Neural progenitor cell (in vitro differentiated cells): ENCODE data around the gene CDK5RAP2. TPM values are rescaled to one million over a fixed set of nuclear protein-coding genes. Genes with fewer than 3 reads are reported as not detected.

Source experiments
- DNase-seq: peaks from one replicate; pipeline ENCODE4 v3.0.0-alpha.2; 2016; ENCODE audit warnings: low spot score
- H2AFZ ChIP-seq: fragments of 200-600 bp; sonication (generic); replicated peaks from 2 replicates; pipeline ENCODE4 v1.6.1; 2016; ENCODE audit warnings: antibody characterized with exemption
- H3F3A ChIP-seq: fragments of 200-600 bp; sonication (generic); 2 replicates; pipeline ENCODE4 v1.6.1; 2016; ENCODE audit warnings: antibody characterized with exemption, low read depth
- H3K27ac ChIP-seq: fragments of 200-600 bp; sonication (generic); 2 replicates; pipeline ENCODE4 v1.5.1; 2016; ENCODE audit warnings: mild to moderate bottlenecking
- H3K27me3 ChIP-seq: fragments of 200-600 bp; sonication (generic); 2 replicates; pipeline ENCODE4 v1.6.1; 2016; ENCODE audit warnings: mild to moderate bottlenecking, moderate library complexity
- H3K36me3 ChIP-seq: fragments of 200-600 bp; sonication (generic); 2 replicates; pipeline ENCODE4 v1.5.1; 2016
- H3K4me1 ChIP-seq: fragments of 200-600 bp; sonication (generic); 2 replicates; pipeline ENCODE4 v1.6.1; 2016; ENCODE audit warnings: mixed run types
- H3K4me2 ChIP-seq: fragments of 200-600 bp; sonication (generic); 2 replicates; pipeline ENCODE4 v1.6.1; 2016
- H3K4me3 ChIP-seq: fragments of 200-600 bp; sonication (generic); 2 replicates; pipeline ENCODE4 v1.5.1; 2016
- H3K79me2 ChIP-seq: fragments of 200-600 bp; sonication (generic); 2 replicates; pipeline ENCODE4 v1.6.1; 2016; ENCODE audit warnings: low read depth
- H3K9ac ChIP-seq: fragments of 200-600 bp; sonication (generic); 2 replicates; pipeline ENCODE4 v1.6.1; 2016
- H3K9me3 ChIP-seq: fragments of 200-600 bp; sonication (generic); 2 replicates; pipeline ENCODE4 v1.5.1; 2016; ENCODE audit warnings: low read depth
- H4K20me1 ChIP-seq: fragments of 200-600 bp; sonication (generic); 2 replicates; pipeline ENCODE4 v1.6.1; 2016; ENCODE audit warnings: low read depth
- H3K27ac Mint-ChIP-seq: 3 replicates; pipeline ENCODE4 v1.8.0; 2021; ENCODE audit warnings: mixed read lengths
- H3K27me3 Mint-ChIP-seq: 2 replicates; pipeline ENCODE4 v1.8.0; 2022; ENCODE audit warnings: low read depth, mild to moderate bottlenecking, inconsistent platforms, moderate library complexity, mixed read lengths; ENCODE audit not compliant: insufficient read depth
- H3K36me3 Mint-ChIP-seq: 3 replicates; pipeline ENCODE4 v1.8.0; 2021; ENCODE audit warnings: mixed read lengths
- H3K4me1 Mint-ChIP-seq: 3 replicates; pipeline ENCODE4 v1.8.0; 2021; ENCODE audit warnings: mixed read lengths
- H3K4me3 Mint-ChIP-seq: 3 replicates; pipeline ENCODE4 v1.8.0; 2021; ENCODE audit warnings: mild to moderate bottlenecking, moderate library complexity, mixed read lengths
- H3K9me3 Mint-ChIP-seq: 3 replicates; pipeline ENCODE4 v1.8.0; 2020; ENCODE audit warnings: mixed read lengths
- EZH2 ChIP-seq: fragments of 200-600 bp; sonication (generic); IDR thresholded peaks from 2 replicates; pipeline ENCODE4 v1.6.1; 2017; ENCODE audit warnings: antibody characterized with exemption, mild to moderate bottlenecking, moderate library complexity
- EZH2phosphoT487 ChIP-seq: fragments of 200-600 bp; sonication (generic); IDR thresholded peaks from 2 replicates; pipeline ENCODE4 v1.6.1; 2017; ENCODE audit warnings: antibody characterized with exemption
- total RNA-seq: library from RNA; depleted of rRNA; stranded (reverse); fragments of >200 nt; gene quantifications from 2 replicates; pipeline ENCODE4 v1.2.3, GENCODE V29; 2015; ENCODE audit warnings: low replicate concordance
- TF ChIP-seq, protein P1 (sequence below): fragments of 200-600 bp; sonication (generic); IDR thresholded peaks from 2 replicates; pipeline ENCODE4 v1.5.1; 2017; ENCODE audit warnings: antibody characterized with exemption, mild to moderate bottlenecking

CDK5RAP2 gene
- total RNA-seq, 1 donor from 2014 or later, result 62.5 TPM

DNA sequence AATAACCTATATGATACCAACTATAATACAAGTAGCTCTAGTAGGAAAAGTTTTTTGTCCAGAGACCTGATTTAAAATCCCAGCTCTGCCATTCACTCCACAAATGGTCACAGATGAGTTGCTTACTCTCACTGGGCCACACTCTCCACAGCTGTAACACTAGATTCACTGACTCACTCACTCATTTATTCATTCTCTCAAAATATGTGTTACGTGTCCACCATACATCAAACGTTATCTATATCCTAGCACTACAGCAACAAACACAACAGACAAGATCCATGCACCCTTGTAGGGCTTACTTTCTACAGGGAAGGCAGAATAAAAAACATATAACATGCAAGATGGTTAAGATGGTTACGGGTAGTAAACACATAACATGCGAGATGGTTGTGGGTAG lies 146.3 kb downstream of the CDK5RAP2 start:
- no peaks in the 10 kb centered on the region for H3K79me2 ChIP-seq
- H3K36me3 ChIP-seq, result peaks cover 4% of the 10 kb centered on the region
- no peak for DNase-seq
- H3F3A ChIP-seq, result no peaks in the 10 kb centered on the region
- no peak overlapping the region for H3K9ac ChIP-seq
- H3K27me3 Mint-ChIP-seq, result no peaks in the 10 kb centered on the region
- no peaks in the 10 kb centered on the region for H3K4me1 ChIP-seq
- no peaks in the 10 kb centered on the region for H3K9me3 ChIP-seq
- no peak overlapping the region for H3K4me3 Mint-ChIP-seq
- H3K4me2 ChIP-seq, result no peak overlapping the region
- H3K4me3 ChIP-seq, result no peak overlapping the region
- H2AFZ ChIP-seq, result no peak overlapping the region
- peaks cover 6% of the 10 kb centered on the region for H3K9me3 Mint-ChIP-seq
- peaks cover 36% of the 10 kb centered on the region for H3K36me3 Mint-ChIP-seq
- peak overlapping the region; percentile 3 for H3K27ac Mint-ChIP-seq
- TF ChIP-seq EZH2phosphoT487 (no peak), EZH2 (no peak)
- TF ChIP-seq, protein P1, sequence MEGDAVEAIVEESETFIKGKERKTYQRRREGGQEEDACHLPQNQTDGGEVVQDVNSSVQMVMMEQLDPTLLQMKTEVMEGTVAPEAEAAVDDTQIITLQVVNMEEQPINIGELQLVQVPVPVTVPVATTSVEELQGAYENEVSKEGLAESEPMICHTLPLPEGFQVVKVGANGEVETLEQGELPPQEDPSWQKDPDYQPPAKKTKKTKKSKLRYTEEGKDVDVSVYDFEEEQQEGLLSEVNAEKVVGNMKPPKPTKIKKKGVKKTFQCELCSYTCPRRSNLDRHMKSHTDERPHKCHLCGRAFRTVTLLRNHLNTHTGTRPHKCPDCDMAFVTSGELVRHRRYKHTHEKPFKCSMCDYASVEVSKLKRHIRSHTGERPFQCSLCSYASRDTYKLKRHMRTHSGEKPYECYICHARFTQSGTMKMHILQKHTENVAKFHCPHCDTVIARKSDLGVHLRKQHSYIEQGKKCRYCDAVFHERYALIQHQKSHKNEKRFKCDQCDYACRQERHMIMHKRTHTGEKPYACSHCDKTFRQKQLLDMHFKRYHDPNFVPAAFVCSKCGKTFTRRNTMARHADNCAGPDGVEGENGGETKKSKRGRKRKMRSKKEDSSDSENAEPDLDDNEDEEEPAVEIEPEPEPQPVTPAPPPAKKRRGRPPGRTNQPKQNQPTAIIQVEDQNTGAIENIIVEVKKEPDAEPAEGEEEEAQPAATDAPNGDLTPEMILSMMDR, result no peak
- no peaks in the 10 kb centered on the region for H3K27me3 ChIP-seq
- H4K20me1 ChIP-seq, result no peaks in the 10 kb centered on the region
- no peaks in the 10 kb centered on the region for H3K4me1 Mint-ChIP-seq
- H3K27ac ChIP-seq, result no peak overlapping the region

DNA sequence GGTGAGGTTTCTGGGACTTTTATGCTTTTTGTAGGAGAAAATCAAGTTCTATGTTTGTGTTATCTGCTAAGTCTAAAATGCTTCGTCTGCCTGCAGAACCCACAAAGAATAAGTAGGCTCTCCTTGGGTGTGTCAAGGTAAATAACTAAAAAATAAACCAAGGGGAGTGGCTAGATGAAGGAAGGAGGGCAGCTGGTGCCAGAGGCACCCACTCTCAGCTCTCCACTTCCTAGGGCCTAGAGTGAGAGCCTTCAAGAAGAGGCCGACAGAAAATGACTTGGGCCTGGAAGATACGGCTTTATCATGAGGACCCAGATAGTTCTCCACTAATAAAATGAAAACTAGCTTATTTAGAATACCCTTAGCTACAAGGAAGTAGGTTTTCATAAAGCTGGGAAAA lies 147.4 kb downstream of the CDK5RAP2 start:
- no peak overlapping the region for H3K27ac Mint-ChIP-seq

DNA sequence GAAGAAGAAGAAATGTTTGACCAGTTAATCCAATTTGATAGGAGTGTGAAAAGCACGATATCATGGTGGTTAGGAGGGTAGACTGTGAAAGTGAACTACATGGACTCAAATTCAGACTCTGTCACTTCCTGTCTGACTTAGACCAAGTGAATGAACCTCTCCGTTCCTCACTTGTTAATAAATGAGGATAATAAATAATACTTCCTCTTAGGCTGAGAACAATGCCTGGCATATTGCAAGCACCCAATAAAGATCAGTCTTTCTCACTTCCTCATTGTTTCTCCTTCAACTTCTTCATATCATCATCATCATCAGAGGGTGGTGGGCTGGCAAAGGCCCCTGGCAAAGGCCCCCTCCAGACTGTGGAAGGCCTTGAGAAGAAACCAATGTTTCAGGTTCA lies 148.7 kb downstream of the CDK5RAP2 start:
- H3K9me3 ChIP-seq, result no peaks in the 10 kb centered on the region
- no peaks in the 10 kb centered on the region for H3K27me3 ChIP-seq
- H3K27ac Mint-ChIP-seq, result no peak overlapping the region
- H3K9ac ChIP-seq, result no peak overlapping the region
- H3K27me3 Mint-ChIP-seq, result no peaks in the 10 kb centered on the region
- H4K20me1 ChIP-seq, result no peaks in the 10 kb centered on the region
- TF ChIP-seq EZH2phosphoT487 (no peak), EZH2 (no peak)
- TF ChIP-seq, protein P1, result no peak
- H2AFZ ChIP-seq, result no peak overlapping the region
- H3F3A ChIP-seq, result no peaks in the 10 kb centered on the region
- H3K4me1 ChIP-seq, result no peaks in the 10 kb centered on the region
- H3K27ac ChIP-seq, result no peak overlapping the region
- H3K36me3 ChIP-seq, result peaks cover 4% of the 10 kb centered on the region
- H3K9me3 Mint-ChIP-seq, result peaks cover 6% of the 10 kb centered on the region
- DNase-seq, result no peak
- H3K4me3 ChIP-seq, result no peak overlapping the region
- H3K79me2 ChIP-seq, result no peaks in the 10 kb centered on the region
- H3K4me2 ChIP-seq, result no peak overlapping the region
- no peaks in the 10 kb centered on the region for H3K4me1 Mint-ChIP-seq
- peaks cover 39% of the 10 kb centered on the region for H3K36me3 Mint-ChIP-seq
- no peak overlapping the region for H3K4me3 Mint-ChIP-seq

More for the DNA sequence above, 147.4 kb downstream of the CDK5RAP2 start:
- no peaks in the 10 kb centered on the region for H3K27me3 Mint-ChIP-seq
- peaks cover 34% of the 10 kb centered on the region for H3K36me3 Mint-ChIP-seq
- H3K9me3 Mint-ChIP-seq, result peaks cover 6% of the 10 kb centered on the region
- H3K4me2 ChIP-seq, result no peak overlapping the region
- no peak overlapping the region for H3K9ac ChIP-seq
- H3K9me3 ChIP-seq, result no peaks in the 10 kb centered on the region
- H4K20me1 ChIP-seq, result no peaks in the 10 kb centered on the region
- H3K36me3 ChIP-seq, result peaks cover 4% of the 10 kb centered on the region
- DNase-seq, result no peak
- no peak overlapping the region for H3K4me3 ChIP-seq
- no peak overlapping the region for H3K27ac ChIP-seq
- H3F3A ChIP-seq, result no peaks in the 10 kb centered on the region
- no peaks in the 10 kb centered on the region for H3K79me2 ChIP-seq
- H3K4me1 Mint-ChIP-seq, result no peaks in the 10 kb centered on the region
- TF ChIP-seq, protein P1, result no peak
- TF ChIP-seq EZH2 (no peak), EZH2phosphoT487 (no peak)
- H3K4me1 ChIP-seq, result no peaks in the 10 kb centered on the region
- H3K4me3 Mint-ChIP-seq, result no peak overlapping the region
- no peak overlapping the region for H2AFZ ChIP-seq
- H3K27me3 ChIP-seq, result no peaks in the 10 kb centered on the region

DNA sequence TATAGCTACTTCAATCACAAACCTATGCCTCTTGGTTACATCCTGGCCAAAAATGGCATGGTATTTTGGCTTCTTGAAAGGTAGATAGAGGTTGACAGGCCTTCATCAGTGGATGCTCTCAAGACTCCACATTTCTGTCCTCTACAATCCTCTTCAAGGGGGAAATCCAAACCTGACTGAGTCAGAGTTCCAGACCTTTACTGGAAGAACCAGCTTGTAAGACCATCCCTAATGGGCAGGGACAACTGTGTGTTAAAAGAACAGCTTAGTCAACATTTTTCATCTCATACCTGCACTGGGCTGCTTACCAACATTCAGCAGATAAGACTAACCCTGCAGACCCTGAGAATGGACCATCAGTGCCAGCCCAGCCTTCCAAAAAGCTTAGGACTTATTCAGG lies 155.7 kb downstream of the CDK5RAP2 start:
- no peaks in the 10 kb centered on the region for H3K27me3 ChIP-seq
- H3K36me3 ChIP-seq, result no peaks in the 10 kb centered on the region
- Mint-ChIP-seq H3K27ac (no peak overlapping the region), H3K4me3 (no peak overlapping the region), H3K9me3 (no peaks in the 10 kb centered on the region), H3K36me3 (peaks cover 28% of the 10 kb centered on the region), H3K27me3 (no peaks in the 10 kb centered on the region), H3K4me1 (peaks cover 8% of the 10 kb centered on the region)
- H3K9me3 ChIP-seq, result no peaks in the 10 kb centered on the region
- H4K20me1 ChIP-seq, result no peaks in the 10 kb centered on the region
- no peak overlapping the region for H2AFZ ChIP-seq
- no peak overlapping the region for H3K9ac ChIP-seq
- H3K79me2 ChIP-seq, result no peaks in the 10 kb centered on the region
- no peak for TF ChIP-seq EZH2
- no peak overlapping the region for H3K27ac ChIP-seq
- no peak for DNase-seq
- H3K4me1 ChIP-seq, result no peaks in the 10 kb centered on the region
- no peak overlapping the region for H3K4me3 ChIP-seq
- no peak overlapping the region for H3K4me2 ChIP-seq
- H3F3A ChIP-seq, result no peaks in the 10 kb centered on the region
